HEK293 (cell line): ENCODE measurements around the gene C21orf58.

Experiments
- GLI2 ChIP-seq: fragments of 450-650 bp; formaldehyde crosslinking; IDR thresholded peaks from 2 replicates; pipeline ENCODE4; 2017; ENCODE audit warnings: missing biosample characterization, missing genetic modification characterization, low read depth, borderline replicate concordance
- KLF1 ChIP-seq: fragments of 450-650 bp; formaldehyde crosslinking; IDR thresholded peaks from 2 replicates; pipeline ENCODE4 v1.5.1; 2016; ENCODE audit warnings: missing biosample characterization, missing genetic modification characterization
- KLF10 ChIP-seq: fragments of 450-650 bp; IDR thresholded peaks from 2 replicates; pipeline ENCODE4 v1.5.1; 2018; ENCODE audit warnings: missing biosample characterization, mild to moderate bottlenecking, missing genetic modification characterization
- KLF17 ChIP-seq: fragments of 450-650 bp; formaldehyde crosslinking; IDR thresholded peaks from 2 replicates; pipeline ENCODE4 v1.5.1; 2016; ENCODE audit warnings: missing biosample characterization, missing genetic modification characterization
- KLF7 ChIP-seq: fragments of 450-650 bp; formaldehyde crosslinking; IDR thresholded peaks from 2 replicates; pipeline ENCODE4 v1.5.1; 2016; ENCODE audit warnings: missing biosample characterization, missing genetic modification characterization, borderline replicate concordance
- KLF8 ChIP-seq: fragments of 450-650 bp; formaldehyde crosslinking; IDR thresholded peaks from 2 replicates; pipeline ENCODE4 v1.5.1; 2016; ENCODE audit warnings: missing biosample characterization, missing genetic modification characterization
- MEIS1 ChIP-seq: sonication (generic); formaldehyde crosslinking; IDR thresholded peaks from 2 replicates; pipeline ENCODE4 v1.8.1; 2022; ENCODE audit warnings: missing genetic modification reagents, mild to moderate bottlenecking, borderline replicate concordance
- SCRT1 ChIP-seq: fragments of 450-650 bp; formaldehyde crosslinking; IDR thresholded peaks from 2 replicates; pipeline ENCODE4 v1.5.1; 2016; ENCODE audit warnings: missing biosample characterization, missing genetic modification characterization, borderline replicate concordance
- ZBTB48 ChIP-seq: fragments of 450-650 bp; formaldehyde crosslinking; IDR thresholded peaks from 2 replicates; pipeline ENCODE4 v1.5.1; 2016; ENCODE audit warnings: missing biosample characterization, missing genetic modification characterization
- ZBTB49 ChIP-seq: fragments of 450-650 bp; formaldehyde crosslinking; IDR thresholded peaks from 2 replicates; pipeline ENCODE4 v1.5.1; 2016; ENCODE audit warnings: missing biosample characterization, missing genetic modification characterization, low read depth
- ZIC2 ChIP-seq: fragments of 450-650 bp; formaldehyde crosslinking; IDR thresholded peaks from 2 replicates; pipeline ENCODE4 v1.5.1; 2016; ENCODE audit warnings: missing biosample characterization, missing genetic modification characterization
- ZNF112 ChIP-seq: fragments of 450-650 bp; formaldehyde crosslinking; IDR thresholded peaks from 2 replicates; pipeline ENCODE4 v1.5.0; 2017; ENCODE audit warnings: missing biosample characterization, missing genetic modification characterization
- ZNF266 ChIP-seq: fragments of 450-650 bp; formaldehyde crosslinking; IDR thresholded peaks from 2 replicates; pipeline ENCODE4 v1.5.1; 2016; ENCODE audit warnings: missing biosample characterization, missing genetic modification characterization, low read depth
- ZNF311 ChIP-seq: fragments of 450-650 bp; formaldehyde crosslinking; IDR thresholded peaks from 2 replicates; pipeline ENCODE4 v1.5.1; 2017; ENCODE audit warnings: missing biosample characterization, missing genetic modification characterization, borderline replicate concordance
- ZNF404 ChIP-seq: fragments of 450-650 bp; formaldehyde crosslinking; IDR thresholded peaks from 2 replicates; pipeline ENCODE4 v1.5.1; 2017; ENCODE audit warnings: missing biosample characterization, missing genetic modification characterization
- ZNF416 ChIP-seq: fragments of 450-650 bp; formaldehyde crosslinking; IDR thresholded peaks from 2 replicates; pipeline ENCODE4 v1.5.1; 2016; ENCODE audit warnings: missing biosample characterization, missing genetic modification characterization
- ZNF544 ChIP-seq: fragments of 450-650 bp; formaldehyde crosslinking; IDR thresholded peaks from 2 replicates; pipeline ENCODE4 v1.5.0; 2017; ENCODE audit warnings: missing biosample characterization, missing genetic modification characterization
- ZNF596 ChIP-seq: fragments of 450-650 bp; IDR thresholded peaks from 2 replicates; pipeline ENCODE4 v1.5.0; 2018; ENCODE audit warnings: missing biosample characterization, mild to moderate bottlenecking, missing genetic modification characterization, moderate library complexity
- ZNF777 ChIP-seq: fragments of 450-650 bp; formaldehyde crosslinking; IDR thresholded peaks from 2 replicates; pipeline ENCODE4 v1.5.1; 2017; ENCODE audit warnings: missing biosample characterization, missing genetic modification characterization, borderline replicate concordance
- ZSCAN18 ChIP-seq: fragments of 450-650 bp; formaldehyde crosslinking; IDR thresholded peaks from 2 replicates; pipeline ENCODE4 v1.5.1; 2016; ENCODE audit warnings: missing biosample characterization, missing genetic modification characterization
- TF ChIP-seq, protein P1 (sequence below): fragments of 450-650 bp; formaldehyde crosslinking; IDR thresholded peaks from 2 replicates; pipeline ENCODE4 v1.5.1; 2016; ENCODE audit warnings: missing biosample characterization, missing genetic modification characterization, low read depth
- TF ChIP-seq, protein P2 (sequence below): fragments of 450-650 bp; formaldehyde crosslinking; IDR thresholded peaks from 2 replicates; pipeline ENCODE4 v1.5.1; 2017; ENCODE audit warnings: missing biosample characterization, mild to moderate bottlenecking, missing genetic modification characterization, moderate library complexity
- TF ChIP-seq, protein P3 (sequence below): fragments of 450-650 bp; formaldehyde crosslinking; IDR thresholded peaks from 2 replicates; pipeline ENCODE4 v1.5.0; 2017; ENCODE audit warnings: missing biosample characterization, missing genetic modification characterization, borderline replicate concordance

The C21orf58 gene

DNA sequence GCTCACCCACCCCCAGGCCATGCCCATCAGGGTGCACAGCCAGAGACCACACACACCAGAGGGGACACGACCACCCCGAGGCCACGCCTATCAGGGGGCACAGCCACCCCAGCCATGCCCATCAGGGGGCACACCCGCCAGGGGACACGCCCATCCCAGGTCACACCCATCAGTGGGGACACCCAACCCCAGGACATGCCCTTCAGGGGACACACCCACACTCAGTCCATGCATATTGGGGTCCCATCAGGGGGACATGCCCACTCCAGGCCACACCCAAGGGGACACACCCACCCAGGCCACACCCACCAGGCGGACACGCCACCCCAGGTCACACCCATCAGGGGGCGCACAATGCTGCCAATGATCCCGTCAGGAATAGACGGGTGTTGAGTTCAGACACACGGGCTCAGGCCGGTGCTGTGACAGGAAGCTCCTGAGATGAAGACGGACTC lies 59.0 kb downstream of the C21orf58 start (continued):
- TF ChIP-seq ZNF112 (tag by site-specific recombination) (no peak), KLF1 (tag by site-specific recombination) (peak; percentile 100), ZNF596 (tag by site-specific recombination) (no peak), ZBTB49 (no peak), KLF8 (tag by site-specific recombination) (peak; percentile 100), ZIC2 (0 out of 2 replicates have a peak, but pooled peaks have one; percentile 24), MEIS1 (no peak), ZNF416 (tag by site-specific recombination) (no peak), SCRT1 (tag by site-specific recombination) (no peak), KLF10 (tag by site-specific recombination) (peak; percentile 97), KLF7 (tag by site-specific recombination) (peak; percentile 59), ZNF544 (tag by site-specific recombination) (no peak), ZNF404 (tag by site-specific recombination) (no peak), ZNF777 (tag by site-specific recombination) (no peak), ZNF266 (no peak), GLI2 (tag by site-specific recombination) (no peak), KLF17 (peak; percentile 63; the same call in 1 of the 2 replicates), ZBTB48 (no peak), ZSCAN18 (tag by site-specific recombination) (no peak), ZNF311 (tag by site-specific recombination) (no peak)
- TF ChIP-seq, protein P1, sequence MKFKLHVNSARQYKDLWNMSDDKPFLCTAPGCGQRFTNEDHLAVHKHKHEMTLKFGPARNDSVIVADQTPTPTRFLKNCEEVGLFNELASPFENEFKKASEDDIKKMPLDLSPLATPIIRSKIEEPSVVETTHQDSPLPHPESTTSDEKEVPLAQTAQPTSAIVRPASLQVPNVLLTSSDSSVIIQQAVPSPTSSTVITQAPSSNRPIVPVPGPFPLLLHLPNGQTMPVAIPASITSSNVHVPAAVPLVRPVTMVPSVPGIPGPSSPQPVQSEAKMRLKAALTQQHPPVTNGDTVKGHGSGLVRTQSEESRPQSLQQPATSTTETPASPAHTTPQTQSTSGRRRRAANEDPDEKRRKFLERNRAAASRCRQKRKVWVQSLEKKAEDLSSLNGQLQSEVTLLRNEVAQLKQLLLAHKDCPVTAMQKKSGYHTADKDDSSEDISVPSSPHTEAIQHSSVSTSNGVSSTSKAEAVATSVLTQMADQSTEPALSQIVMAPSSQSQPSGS (tag by site-specific recombination): no peak
- TF ChIP-seq, protein P2, sequence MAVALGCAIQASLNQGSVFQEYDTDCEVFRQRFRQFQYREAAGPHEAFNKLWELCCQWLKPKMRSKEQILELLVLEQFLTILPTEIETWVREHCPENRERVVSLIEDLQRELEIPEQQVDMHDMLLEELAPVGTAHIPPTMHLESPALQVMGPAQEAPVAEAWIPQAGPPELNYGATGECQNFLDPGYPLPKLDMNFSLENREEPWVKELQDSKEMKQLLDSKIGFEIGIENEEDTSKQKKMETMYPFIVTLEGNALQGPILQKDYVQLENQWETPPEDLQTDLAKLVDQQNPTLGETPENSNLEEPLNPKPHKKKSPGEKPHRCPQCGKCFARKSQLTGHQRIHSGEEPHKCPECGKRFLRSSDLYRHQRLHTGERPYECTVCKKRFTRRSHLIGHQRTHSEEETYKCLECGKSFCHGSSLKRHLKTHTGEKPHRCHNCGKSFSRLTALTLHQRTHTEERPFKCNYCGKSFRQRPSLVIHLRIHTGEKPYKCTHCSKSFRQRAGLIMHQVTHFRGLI (tag by site-specific recombination): no peak
- TF ChIP-seq, protein P3, sequence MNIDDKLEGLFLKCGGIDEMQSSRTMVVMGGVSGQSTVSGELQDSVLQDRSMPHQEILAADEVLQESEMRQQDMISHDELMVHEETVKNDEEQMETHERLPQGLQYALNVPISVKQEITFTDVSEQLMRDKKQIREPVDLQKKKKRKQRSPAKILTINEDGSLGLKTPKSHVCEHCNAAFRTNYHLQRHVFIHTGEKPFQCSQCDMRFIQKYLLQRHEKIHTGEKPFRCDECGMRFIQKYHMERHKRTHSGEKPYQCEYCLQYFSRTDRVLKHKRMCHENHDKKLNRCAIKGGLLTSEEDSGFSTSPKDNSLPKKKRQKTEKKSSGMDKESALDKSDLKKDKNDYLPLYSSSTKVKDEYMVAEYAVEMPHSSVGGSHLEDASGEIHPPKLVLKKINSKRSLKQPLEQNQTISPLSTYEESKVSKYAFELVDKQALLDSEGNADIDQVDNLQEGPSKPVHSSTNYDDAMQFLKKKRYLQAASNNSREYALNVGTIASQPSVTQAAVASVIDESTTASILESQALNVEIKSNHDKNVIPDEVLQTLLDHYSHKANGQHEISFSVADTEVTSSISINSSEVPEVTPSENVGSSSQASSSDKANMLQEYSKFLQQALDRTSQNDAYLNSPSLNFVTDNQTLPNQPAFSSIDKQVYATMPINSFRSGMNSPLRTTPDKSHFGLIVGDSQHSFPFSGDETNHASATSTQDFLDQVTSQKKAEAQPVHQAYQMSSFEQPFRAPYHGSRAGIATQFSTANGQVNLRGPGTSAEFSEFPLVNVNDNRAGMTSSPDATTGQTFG (tag by site-specific recombination): no peak
